GM18526 (cell line): ENCODE measurements around the gene SEC11C.

Source experiments
- POLR2A ChIP-seq: IDR thresholded peaks from 3 replicates; pipeline ENCODE4 v1.6.1; 2011; ENCODE audit not compliant: insufficient read length; ENCODE audit errors: extremely low read depth

Gene SEC11C

DNA sequence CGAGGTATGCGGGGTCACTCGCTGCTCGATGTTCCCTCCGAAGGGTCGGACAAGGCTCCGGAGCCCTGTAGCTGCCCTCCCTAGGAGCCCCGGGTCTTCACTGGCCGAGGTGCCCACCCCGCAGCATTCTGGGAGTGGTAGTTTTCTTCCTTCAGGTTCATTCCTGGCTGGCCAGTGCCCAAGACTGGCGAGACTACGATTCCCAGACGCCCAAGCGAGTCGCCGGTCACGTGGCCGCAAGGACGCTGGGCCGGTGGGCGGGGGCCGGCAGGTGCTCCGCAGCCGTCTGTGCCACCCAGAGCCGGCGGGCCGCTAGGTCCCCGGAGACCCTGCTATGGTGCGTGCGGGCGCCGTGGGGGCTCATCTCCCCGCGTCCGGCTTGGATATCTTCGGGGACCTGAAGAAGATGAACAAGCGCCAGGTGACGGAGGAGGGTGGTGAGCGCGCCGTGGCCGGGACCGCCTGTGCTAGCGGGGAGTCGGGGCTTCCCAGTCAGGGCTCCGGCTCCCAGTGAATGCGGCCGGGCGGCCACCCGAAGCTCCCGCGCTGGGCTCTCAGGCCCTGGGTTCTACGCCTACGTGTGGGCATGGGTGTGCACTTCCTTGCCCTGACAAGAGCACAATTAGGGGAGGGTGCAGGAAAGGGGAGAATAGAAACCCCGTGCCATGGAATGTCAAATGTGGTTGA lies at the start of gene SEC11C:
Gene SEC11C (plus strand): TSS at position 270 of the 687 bp plus-strand sequence. CDS start 65 bp downstream, at position 335.
- peak; percentile 86 for TF ChIP-seq POLR2A

DNA sequence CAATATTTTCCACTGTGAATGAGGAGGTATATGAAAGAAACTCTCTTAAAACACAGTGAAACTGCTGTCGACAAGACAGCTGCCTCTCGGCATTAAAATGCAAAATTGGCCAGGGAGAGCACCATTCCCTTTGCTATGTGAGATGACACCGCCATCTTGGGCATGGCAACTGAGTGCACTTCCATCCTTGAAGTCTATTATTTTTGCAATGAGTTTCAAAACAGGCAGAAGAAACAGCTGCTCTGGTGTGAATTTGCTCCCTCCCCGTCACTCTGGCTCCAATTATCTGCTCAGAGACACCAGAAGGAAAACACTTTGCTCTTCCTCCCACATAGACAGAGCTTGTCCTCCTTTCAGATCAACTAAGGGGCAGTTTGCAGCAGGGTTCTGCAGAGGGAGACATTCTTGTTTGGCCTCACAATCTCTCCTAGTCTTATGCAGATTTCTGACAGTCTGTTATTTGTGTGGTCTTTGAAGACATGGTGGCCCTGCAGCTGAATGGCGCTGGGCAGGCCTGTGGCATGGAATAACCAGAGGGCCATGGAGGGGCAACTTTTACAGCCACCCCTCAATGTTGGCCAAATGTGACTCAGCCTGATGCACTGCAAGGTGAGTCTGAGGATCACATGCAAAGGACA lies 48.6 kb upstream of the SEC11C start:
- TF ChIP-seq POLR2A, result no peak

DNA sequence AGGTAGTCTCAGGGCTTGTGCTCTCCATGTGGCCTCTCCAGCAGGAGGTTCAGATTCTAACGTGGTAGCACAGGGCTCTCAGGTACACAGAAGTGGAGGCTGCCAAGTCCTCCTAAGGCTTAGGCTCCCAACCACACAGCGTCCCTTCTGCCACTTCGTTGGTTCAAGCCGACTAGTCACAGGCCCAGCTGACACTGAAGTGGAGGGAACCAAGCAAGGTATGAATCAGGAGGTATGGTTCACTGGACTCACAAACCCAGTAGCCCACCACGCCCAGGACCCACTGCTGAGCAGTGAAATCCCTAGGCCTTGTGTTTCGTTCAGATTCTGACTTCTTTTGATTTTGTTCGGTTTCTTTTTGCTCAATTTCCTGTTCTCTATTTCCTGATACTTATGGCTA lies 46.0 kb upstream of the SEC11C start:
- no peak for TF ChIP-seq POLR2A

DNA sequence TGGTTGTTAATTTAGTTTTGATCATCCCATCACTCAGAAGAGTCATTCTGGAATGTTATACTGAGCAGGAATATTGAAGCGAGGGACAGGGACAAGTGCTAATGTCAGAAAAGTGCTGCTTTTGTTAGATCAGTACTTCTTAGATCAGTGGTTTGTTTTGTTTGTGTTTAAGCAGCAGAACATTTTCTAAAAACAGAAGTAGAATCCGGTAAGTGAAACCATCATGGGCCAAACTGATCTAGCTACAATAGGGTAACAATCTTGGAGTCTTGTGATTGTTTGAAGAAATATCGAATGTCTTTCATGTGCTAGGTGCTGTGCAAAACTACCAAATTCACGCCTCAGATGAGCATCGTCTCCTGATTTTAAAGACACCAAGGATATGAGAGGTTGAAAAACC lies 45.1 kb upstream of the SEC11C start:
- no peak for TF ChIP-seq POLR2A

DNA sequence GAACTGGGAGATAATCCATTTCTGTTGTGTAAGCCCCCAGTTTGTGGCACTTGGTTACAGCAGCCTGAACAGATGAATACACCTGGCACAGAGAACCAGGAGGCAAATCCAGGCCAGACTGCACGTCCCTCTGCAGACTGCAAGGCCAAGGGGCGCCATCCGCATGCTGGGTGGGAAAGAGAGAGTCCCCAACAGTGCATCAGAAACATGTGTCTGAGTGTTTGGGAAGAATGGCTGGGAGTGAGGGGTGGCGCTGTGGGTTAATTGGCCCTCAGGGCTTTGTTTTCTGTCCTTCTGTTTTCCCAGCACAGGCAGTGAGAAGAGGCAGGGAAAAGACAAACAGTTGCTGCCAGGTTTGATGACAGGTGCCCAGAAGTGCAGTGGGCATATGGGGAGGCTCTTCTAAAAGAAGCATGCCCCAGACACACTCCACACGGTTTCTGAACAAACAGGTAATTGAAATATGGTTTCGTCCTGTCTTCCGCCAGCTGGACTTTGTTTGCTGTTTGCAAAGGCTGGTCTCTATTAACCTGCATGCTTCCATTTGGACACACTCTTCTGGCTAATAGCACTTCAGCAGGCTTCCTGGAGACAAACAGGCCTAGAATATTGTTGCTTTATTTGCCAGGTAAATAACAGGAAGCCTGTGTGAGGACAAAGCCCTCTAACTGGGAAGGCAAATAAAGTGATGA lies 43.4 kb upstream of the SEC11C start:
- TF ChIP-seq POLR2A, result no peak

DNA sequence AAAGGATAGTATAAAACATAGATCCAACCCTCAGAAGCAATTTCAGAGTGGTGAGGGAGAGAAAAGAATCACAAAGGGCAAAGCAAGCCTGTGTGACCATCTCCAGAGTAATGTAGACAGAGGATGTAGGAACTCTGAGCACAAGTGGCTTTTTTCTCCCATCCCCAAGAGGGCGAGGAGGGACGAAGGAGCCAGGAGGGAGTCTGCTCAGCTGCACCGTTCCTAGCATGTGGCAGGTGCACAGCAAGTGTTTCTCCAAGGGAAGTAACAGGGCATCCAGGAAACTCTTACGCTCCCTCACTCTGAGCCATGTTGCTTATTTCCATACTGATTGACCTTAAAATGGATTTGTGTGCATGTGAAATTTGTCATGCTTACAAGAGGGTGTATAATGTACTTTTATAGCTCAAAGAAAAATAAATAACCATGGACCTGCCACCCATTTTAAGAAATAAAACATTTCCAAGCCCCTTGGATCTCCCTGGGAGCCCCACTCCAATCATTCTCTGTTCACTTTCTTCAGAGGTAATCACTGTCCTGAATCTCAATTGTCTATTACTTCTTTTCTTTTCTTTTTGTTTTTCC lies 37.8 kb upstream of the SEC11C start:
- TF ChIP-seq POLR2A, result no peak

DNA sequence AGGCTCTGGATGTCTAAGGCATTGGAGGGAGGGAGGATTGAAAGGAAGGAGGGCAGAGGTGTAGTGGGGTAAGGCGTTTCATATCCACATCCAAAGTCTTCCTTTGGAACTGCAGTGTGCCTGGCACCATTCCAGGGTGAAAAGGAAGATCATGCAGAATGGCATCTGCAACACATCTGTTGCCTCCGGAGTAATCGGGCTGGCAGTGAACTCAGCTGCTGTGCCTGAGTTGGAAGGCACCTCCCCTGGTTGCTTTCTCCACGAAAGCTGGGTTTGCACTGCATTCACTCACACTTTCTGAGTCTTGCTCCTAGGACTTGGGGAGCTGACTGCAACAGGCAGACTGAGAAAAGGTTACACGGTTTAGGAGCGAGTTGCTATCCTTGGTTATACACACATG lies 30.3 kb upstream of the SEC11C start:
- no peak for TF ChIP-seq POLR2A

DNA sequence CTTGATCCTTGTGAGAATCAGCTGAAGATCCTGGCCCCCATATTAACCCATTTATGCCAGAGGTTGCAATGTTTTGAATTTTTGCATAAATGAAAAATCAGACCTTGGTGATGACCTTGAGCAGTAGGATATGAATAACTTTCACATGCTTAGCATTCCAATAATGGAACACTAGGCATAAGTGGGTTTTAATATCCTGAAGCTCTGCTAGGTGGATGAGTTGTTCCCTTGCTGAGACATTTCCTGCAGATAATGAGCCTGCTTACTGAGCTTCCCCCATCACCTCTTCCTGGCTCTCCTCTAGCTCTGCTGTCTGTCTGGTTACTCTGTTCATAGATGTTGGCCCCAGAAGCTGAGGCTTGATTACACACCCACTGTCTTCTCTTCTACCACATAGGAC lies 25.5 kb upstream of the SEC11C start:
- no peak for TF ChIP-seq POLR2A

DNA sequence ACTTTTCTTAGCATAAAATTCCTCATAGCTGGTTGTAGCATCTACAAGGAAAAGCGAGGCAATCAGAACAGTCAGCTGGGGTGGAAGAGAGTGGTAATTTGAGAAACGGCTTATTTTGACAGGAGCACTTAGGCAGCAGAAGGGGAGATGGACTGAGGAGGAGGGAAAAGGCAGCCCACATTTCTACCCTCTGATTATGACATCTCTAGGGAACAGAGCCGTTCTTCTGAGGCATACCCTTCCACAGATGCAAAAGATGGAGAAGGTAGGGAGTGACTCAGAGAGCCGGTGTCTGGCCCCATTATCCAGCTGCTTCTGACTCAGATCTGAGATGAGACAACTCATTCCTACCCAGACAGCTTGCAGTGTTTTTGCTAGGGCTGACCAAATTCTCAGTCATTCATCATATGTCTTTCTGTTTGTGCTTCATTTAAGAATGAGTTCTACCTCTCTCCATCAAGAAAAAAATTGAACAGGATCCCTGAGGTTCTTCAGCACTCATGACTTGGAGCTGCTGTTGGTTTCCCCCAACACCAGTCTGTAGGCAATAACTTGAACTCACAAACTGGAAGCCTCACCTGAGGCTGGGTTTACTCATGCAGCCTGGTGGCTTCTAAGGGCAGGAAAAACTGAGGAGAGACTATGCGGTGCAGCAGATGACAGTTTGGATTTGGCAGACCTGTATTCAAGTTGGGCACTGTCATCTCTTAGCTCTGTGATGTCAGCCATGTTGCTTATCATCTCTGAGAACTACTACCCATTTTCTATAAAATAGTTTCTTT lies 15.9 kb upstream of the SEC11C start:
- no peak for TF ChIP-seq POLR2A

DNA sequence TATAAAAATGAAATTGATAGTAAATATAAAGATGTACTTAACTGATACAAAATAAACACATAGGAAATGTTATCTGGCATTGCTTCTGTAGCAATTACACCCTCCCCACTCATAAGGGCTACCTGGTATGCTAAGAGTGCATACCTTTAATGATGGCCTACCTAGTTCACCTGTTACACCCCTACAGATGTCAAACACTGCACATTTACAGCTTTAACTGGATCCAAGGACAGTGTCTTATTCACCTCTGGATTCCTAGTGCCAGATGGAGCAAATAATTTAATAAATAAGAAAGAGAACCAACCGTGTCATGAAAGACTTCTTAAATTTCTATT lies 15.3 kb upstream of the SEC11C start:
- TF ChIP-seq POLR2A, result no peak

DNA sequence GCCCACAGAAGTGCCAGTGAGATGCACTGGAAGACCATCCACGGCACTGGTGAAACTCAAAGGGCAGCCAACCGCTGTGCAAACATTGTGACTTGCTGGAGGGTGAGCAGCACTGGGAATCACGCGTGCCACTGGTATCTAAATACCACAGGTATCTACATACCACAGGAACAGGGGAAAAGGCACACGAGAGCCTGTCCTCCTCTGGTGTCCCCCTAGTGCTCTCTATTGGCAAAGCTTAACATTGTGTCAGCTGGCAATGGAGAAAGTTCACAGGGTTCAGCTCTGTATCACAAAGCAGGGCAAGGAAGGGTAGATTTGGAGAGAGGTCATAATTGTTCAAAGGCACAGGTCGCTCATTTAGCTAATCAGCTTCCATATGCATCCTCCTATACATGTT lies 12.6 kb upstream of the SEC11C start:
- no peak for TF ChIP-seq POLR2A

DNA sequence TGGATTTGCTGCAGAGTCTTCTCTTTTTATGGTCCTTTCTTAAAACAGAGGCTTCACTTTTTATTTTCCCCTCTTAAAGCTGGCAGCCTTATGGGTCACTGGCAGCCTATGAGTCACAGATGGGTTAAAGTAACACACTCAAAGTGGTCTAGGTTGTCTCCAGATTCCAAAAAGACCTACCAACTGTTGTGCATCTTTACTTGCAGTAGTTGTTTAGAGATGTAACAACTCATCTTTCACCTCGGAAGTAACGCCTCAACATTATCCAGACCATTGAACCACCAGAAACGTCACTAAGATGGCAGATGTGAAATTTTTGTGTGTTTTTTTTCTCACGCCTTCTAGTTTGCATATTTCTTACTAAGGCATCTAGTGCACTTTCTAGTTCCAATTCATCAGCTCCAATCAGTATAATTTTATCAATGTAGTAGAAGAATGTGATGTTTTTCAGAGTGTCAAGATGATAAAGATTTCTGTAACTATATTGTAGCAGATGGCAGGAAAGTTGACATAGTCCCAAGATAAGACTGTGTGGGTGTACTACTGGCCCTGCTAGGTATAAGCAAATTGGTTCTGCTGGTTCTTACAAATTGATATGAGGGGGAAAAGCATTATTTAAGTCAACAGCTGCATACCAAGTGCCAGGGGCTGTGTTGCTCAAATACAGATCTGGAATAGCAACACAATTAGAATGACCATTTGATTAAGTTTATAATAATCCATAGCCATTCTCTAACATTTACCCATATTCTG lies 9.6 kb upstream of the SEC11C start:
- TF ChIP-seq POLR2A, result no peak

DNA sequence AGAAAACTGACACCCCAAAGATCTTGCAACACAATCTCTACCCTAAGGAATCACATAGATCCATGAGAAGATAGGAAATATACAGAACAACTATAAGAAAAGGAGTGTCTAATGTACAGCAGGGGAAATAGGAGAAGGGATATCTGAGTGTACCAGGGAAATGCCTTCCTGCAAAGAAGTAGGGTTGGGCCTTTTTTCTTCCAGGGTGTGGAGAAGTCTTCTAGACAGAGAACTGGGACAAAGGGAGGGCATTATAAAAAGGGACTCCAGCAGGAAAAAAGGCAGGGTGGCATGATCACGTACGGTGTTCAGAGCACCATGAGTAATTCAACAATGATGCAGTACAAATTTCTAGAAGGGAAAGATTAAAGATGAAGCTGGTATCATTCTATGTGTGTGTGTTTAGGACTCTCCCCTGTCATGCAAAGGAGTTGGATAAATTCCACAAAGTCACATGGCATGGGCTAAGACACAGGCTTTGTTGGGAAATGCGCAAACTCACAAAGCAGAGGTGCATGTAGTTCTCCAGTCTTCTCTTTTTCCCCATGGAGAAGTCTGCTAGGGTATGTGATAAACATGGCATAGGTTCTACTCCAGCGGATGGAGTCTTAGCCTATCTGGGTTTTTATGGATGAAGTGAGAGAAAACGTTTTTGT lies 6.7 kb upstream of the SEC11C start:
- no peak for TF ChIP-seq POLR2A

DNA sequence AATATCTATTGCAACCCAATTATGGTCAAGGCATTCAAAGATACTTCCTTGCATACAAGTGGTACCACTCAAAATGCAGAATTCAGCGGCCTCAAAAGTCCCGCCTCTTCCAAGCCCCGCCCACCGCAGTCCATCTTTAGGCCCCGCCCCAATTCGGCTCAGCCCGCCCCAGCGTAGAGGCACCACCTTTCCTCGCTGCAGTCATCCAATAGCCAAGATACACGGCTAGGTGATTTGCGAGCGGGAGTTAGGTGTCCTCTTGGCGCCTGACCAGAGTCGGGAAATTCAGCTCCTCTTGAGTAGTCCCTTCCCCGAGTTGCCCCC lies 431 bp upstream of the SEC11C start:
- TF ChIP-seq POLR2A, result no peak
